Measurements from ENCODE around the gene IGLL1. TPM values are rescaled to one million over a fixed set of nuclear protein-coding genes. Genes with fewer than 3 reads are reported as not detected.
"Not testable (repeated sequence)": the region's sequence is repeated elsewhere in the genome, so short reads cannot be mapped to it uniquely, and the experiment has no call there.

Gene IGLL1
- total and polyA plus RNA-seq, 7 donors: not detected

DNA sequence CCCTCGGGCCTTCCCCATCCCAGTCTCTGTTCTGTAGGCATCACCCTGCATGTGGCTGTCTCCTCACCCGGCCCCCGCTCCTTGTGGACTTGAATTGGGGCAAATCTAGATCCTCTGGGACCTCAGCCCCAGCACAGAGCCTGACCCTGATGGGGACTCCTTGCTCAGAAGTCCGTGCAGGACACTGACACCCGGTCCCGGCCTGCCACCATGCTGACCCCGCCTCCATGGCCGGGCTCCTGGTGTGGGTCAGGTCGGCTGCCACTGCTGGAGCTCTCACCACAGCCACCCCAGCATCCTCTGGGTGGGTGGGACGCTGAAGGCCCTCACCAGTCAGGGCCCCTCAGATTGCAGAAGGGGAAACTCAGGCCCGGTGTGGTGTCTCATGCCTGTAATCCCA is 1.8 kb downstream of the IGLL1 start:
- ATAC-seq (no peak), DNase-seq (no peak)
- TF ChIP-seq, protein P1, sequence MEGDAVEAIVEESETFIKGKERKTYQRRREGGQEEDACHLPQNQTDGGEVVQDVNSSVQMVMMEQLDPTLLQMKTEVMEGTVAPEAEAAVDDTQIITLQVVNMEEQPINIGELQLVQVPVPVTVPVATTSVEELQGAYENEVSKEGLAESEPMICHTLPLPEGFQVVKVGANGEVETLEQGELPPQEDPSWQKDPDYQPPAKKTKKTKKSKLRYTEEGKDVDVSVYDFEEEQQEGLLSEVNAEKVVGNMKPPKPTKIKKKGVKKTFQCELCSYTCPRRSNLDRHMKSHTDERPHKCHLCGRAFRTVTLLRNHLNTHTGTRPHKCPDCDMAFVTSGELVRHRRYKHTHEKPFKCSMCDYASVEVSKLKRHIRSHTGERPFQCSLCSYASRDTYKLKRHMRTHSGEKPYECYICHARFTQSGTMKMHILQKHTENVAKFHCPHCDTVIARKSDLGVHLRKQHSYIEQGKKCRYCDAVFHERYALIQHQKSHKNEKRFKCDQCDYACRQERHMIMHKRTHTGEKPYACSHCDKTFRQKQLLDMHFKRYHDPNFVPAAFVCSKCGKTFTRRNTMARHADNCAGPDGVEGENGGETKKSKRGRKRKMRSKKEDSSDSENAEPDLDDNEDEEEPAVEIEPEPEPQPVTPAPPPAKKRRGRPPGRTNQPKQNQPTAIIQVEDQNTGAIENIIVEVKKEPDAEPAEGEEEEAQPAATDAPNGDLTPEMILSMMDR (IDR thresholded peaks at IDR 0.05): no peak
- WGBS, 3 donors: 66 to 72% (median 72%) methylated on average over 11 of the region's 11 CpGs
- intact Hi-C loops (cut with DNase I): no loop called here
- no peaks in the 10 kb centered on the region for H3K27me3 ChIP-seq (ENCODE audit: insufficient read depth in 3 of 3, low read length in 2 of 3)
- no peak overlapping the region for H3K4me3 ChIP-seq
- no peaks in the 10 kb centered on the region for H3K9me3 ChIP-seq
- no peak overlapping the region for H3K27ac ChIP-seq
- H3K4me1 ChIP-seq: no peaks in the 10 kb centered on the region
- H3K36me3 ChIP-seq (ENCODE audit: insufficient read depth in 1 of 2, low read depth in 1 of 2): no peaks in the 10 kb centered on the region

GRCh38 chr22:23576681-23577080 is 3.4 kb downstream of the IGLL1 start:
- WGBS, 3 donors: 55 to 71% (median 62%) methylated on average over 5 of the region's 5 CpGs
- Histone ChIP-seq H3K36me3 (ENCODE audit: insufficient read depth in 1 of 2, low read depth in 1 of 2) (no peaks in the 10 kb centered on the region), H3K27me3 (ENCODE audit: insufficient read depth in 3 of 3, low read length in 2 of 3) (no peaks in the 10 kb centered on the region), H3K4me3 (no peak overlapping the region), H3K9me3 (no peaks in the 10 kb centered on the region), H3K4me1 (no peaks in the 10 kb centered on the region), H3K27ac (no peak overlapping the region)
- intact Hi-C loops (cut with DNase I): no loop called here
- TF ChIP-seq, protein P1 (IDR thresholded peaks at IDR 0.05): no peak
- DNase-seq (no peak), ATAC-seq (no peak)

GRCh38 chr22:23575601-23576000 is 4.5 kb downstream of the IGLL1 start:
- DNase-seq (peak in 1 of 2 donors; percentile 3), ATAC-seq (no peak)
- 93% methylated on average over 4 of the region's 4 CpGs for WGBS, 3 donors
- Histone ChIP-seq H3K9me3 (no peaks in the 10 kb centered on the region), H3K27me3 (ENCODE audit: insufficient read depth in 3 of 3, low read length in 2 of 3) (no peaks in the 10 kb centered on the region), H3K27ac (no peak overlapping the region), H3K36me3 (ENCODE audit: insufficient read depth in 1 of 2, low read depth in 1 of 2) (no peaks in the 10 kb centered on the region), H3K4me3 (no peak overlapping the region), H3K4me1 (no peaks in the 10 kb centered on the region)
- TF ChIP-seq, protein P1 (IDR thresholded peaks at IDR 0.05): no peak
- intact Hi-C loops (cut with DNase I): no loop called here

DNA sequence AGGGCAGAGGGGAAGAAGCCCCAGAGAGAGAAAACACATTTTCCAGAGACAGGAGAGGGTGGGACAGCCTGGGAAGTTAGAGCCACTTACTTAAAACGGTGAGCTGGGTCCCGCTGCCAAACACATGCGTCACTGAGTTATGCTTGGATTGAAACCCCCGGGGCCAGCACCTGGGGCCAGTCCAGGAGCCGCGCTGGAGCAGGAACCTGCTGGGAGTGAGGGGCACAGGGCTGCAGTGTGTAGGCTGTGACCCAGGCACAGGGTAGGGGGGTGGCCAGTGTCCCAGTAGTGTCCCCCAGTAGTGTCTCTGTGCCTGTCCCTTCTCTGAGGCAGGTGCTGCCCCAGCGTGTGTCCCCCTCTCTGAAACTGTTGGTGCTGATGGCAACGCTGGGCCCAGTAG is 5.2 kb downstream of the IGLL1 start:
- no peaks in the 10 kb centered on the region for H3K9me3 ChIP-seq
- no peak for ATAC-seq
- TF ChIP-seq, protein P1 (IDR thresholded peaks at IDR 0.05): no peak
- H3K27ac ChIP-seq: no peak overlapping the region
- no peak overlapping the region for H3K4me3 ChIP-seq
- WGBS, 3 donors: 48 to 58% (median 50%) methylated on average over 7 to 8 of the region's 8 CpGs
- H3K4me1 ChIP-seq: no peaks in the 10 kb centered on the region
- H3K36me3 ChIP-seq (ENCODE audit: insufficient read depth in 1 of 2, low read depth in 1 of 2): no peaks in the 10 kb centered on the region
- intact Hi-C loops (cut with DNase I): no loop called here
- DNase-seq: peak in 1 of 2 donors; percentile 29
- H3K27me3 ChIP-seq (ENCODE audit: insufficient read depth in 3 of 3, low read length in 2 of 3): no peaks in the 10 kb centered on the region

- Histone ChIP-seq H3K27ac (no peak overlapping the region), H3K9me3 (no peaks in the 10 kb centered on the region), H3K36me3 (ENCODE audit: insufficient read depth in 1 of 2, low read depth in 1 of 2) (no peaks in the 10 kb centered on the region), H3K4me1 (no peaks in the 10 kb centered on the region), H3K4me3 (no peak overlapping the region), H3K27me3 (ENCODE audit: insufficient read depth in 3 of 3, low read length in 2 of 3) (no peaks in the 10 kb centered on the region)
- ATAC-seq: no peak
- TF ChIP-seq, protein P1 (IDR thresholded peaks at IDR 0.05): no peak
- intact Hi-C loops (cut with DNase I): no loop called here
- DNase-seq: peak in 1 of 2 donors; percentile 47
- 49 to 73% (median 61%) methylated on average over 4 of the region's 4 CpGs for WGBS, 3 donors
These were observed 5.7 kb downstream of the IGLL1 start for GRCh38 chr22:23574371-23574811.

GRCh38 chr22:23573701-23574235 is 6.3 kb downstream of the IGLL1 start:
- H3K27me3 ChIP-seq (ENCODE audit: insufficient read depth in 3 of 3, low read length in 2 of 3); H3K4me1 ChIP-seq; H3K27ac ChIP-seq; intact Hi-C loops (cut with DNase I); H3K4me3 ChIP-seq; H3K36me3 ChIP-seq (ENCODE audit: insufficient read depth in 1 of 2, low read depth in 1 of 2); ATAC-seq; H3K9me3 ChIP-seq: not testable (repeated sequence)
- DNase-seq: peak in 1 of 2 donors; percentile 31
- WGBS, 3 donors: 70 to 80% (median 74%) methylated on average over 4 to 8 of the region's 8 CpGs

DNA sequence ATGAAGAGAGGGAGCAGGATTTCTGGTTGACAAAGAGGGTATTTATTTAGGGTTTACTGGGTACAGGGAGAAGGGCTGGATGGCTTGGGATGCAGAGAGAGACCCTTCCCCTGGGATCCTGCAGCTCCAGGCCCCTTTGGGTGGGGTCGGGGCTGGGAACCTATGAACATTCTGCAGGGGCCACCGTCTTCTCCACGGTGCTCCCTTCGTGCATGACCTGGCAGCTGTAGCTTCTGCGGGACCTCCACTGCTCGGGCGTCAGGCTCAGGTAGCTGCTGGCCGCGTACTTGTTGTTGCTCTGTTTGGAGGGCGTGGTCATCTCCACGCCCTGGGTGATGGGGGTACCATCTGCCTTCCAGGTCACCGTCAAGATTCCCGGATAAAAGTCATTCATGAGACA is 7.0 kb downstream of the IGLL1 start:
- H3K4me3 ChIP-seq; H3K9me3 ChIP-seq; ATAC-seq; H3K27me3 ChIP-seq (ENCODE audit: insufficient read depth in 3 of 3, low read length in 2 of 3); H3K36me3 ChIP-seq (ENCODE audit: insufficient read depth in 1 of 2, low read depth in 1 of 2); H3K27ac ChIP-seq; intact Hi-C loops (cut with DNase I); H3K4me1 ChIP-seq: not testable (repeated sequence)
- WGBS, 3 donors: 71 to 74% (median 72%) methylated on average over 13 of the region's 13 CpGs
- peak in 1 of 2 donors; percentile 2 for DNase-seq

Measured in psoas muscle (tissue), 8 donors.